Stomach (tissue), 4 donors: ENCODE measurements around the gene ATP13A3.

ENCODE experiments used
- EP300 ChIP-seq: sonication (generic); formaldehyde crosslinking; IDR thresholded peaks from one replicate; pipeline ENCODE4 v1.6.1; 2017; ENCODE audit warnings: antibody characterized with exemption
- POLR2A ChIP-seq, 4 donors: fragments of 450-650 bp; IDR thresholded peaks; one replicate each; pipeline ENCODE4 v1.6.1; 2016; ENCODE audit warnings: antibody characterized with exemption in 4 of 4, control low read depth in 2 of 4, mild to moderate bottlenecking in 1 of 4, moderate library complexity in 1 of 4
- TF ChIP-seq, protein P1 (sequence below), 7 experiments: fragments of 450-650 bp in 4 of 7; fragments of 200-600 bp in 3 of 7; sonication (generic) in 3 of 7; IDR thresholded peaks; one replicate each; pipeline ENCODE4 v1.5.1; 2016 to 2019; ENCODE audit warnings: antibody characterized with exemption in 7 of 7, control low read depth in 2 of 7, mild to moderate bottlenecking in 1 of 7

DNA sequence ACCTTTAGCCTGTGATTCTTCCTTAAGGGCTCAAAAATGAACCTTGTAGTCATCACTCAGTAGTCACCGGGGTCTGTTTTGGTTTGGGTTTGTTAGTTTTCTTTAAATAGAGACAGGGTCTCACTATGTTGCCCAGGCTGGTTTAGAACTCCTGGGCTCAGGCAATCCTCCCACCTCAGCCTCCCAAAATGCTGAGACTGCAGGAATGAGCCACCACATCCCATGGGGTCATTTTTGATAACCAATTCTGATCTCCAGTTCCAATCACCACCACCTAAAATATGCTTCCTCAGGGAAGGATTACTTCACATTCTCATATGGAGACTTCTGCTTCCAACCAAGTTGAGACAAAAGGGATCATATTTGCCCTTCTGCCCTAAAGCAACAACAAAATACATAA is 22.1 kb downstream of the ATP13A3 start:
- TF ChIP-seq POLR2A (IDR thresholded peaks at IDR 0.05) (no peak), EP300 (no peak)
- TF ChIP-seq, protein P1, sequence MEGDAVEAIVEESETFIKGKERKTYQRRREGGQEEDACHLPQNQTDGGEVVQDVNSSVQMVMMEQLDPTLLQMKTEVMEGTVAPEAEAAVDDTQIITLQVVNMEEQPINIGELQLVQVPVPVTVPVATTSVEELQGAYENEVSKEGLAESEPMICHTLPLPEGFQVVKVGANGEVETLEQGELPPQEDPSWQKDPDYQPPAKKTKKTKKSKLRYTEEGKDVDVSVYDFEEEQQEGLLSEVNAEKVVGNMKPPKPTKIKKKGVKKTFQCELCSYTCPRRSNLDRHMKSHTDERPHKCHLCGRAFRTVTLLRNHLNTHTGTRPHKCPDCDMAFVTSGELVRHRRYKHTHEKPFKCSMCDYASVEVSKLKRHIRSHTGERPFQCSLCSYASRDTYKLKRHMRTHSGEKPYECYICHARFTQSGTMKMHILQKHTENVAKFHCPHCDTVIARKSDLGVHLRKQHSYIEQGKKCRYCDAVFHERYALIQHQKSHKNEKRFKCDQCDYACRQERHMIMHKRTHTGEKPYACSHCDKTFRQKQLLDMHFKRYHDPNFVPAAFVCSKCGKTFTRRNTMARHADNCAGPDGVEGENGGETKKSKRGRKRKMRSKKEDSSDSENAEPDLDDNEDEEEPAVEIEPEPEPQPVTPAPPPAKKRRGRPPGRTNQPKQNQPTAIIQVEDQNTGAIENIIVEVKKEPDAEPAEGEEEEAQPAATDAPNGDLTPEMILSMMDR (IDR thresholded peaks at IDR 0.05) = no peak
